Panc1 (cell line): ENCODE data around the gene PKNOX2.

Source experiments
- CTCF ChIP-seq: fragments of 450-650 bp; IDR thresholded peaks from 2 replicates; pipeline ENCODE4 v1.5.1; 2017; ENCODE audit warnings: mild to moderate bottlenecking
- REST ChIP-seq, 2 experiments: IDR thresholded peaks; 2 replicates each; pipeline ENCODE4 v1.6.1; 2011 to 2012; ENCODE audit warnings: low read depth in 2 of 2, control low read depth in 1 of 2, low read length in 1 of 2, mild to moderate bottlenecking in 1 of 2, moderate library complexity in 1 of 2; ENCODE audit not compliant: insufficient read depth in 1 of 2

GRCh38 chr11:125443767-125444311 lies 279.3 kb downstream of the PKNOX2 start:
- TF ChIP-seq REST (IDR thresholded peaks at IDR 0.05; ENCODE audit: insufficient read depth in 1 of 2, low read depth in 2 of 2, low read length in 1 of 2) (no peak), CTCF (no peak)
